ENCODE measurements around the gene SELENOH.
A peak's percentile ranks its signal among the peaks of the same experiment; 100 is the strongest.
"Not testable (repeated sequence)": the region's sequence is repeated elsewhere in the genome, so short reads cannot be mapped to it uniquely, and the experiment has no call there.

The SELENOH gene

DNA sequence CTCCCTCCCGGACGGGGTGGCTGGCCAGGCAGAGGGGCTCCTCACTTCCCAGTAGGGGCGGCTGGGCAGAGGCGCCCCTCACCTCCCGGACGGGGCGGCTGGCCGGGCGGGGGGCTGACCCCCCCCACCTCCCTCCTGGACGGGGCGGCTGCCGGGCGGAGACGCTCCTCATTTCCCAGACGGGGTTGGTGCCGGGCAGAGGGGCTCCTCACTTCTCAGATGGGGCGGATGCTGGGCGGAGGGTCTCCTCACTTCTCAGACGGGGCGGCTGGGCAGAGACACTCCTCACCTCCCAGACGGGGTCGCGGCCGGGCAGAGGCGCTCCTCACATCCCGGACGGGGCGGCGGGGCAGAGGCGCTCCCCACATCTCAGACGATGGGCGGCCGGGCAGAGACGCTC, 24.6 kb upstream of the SELENOH start:
- not testable (repeated sequence) for H3K36me3 ChIP-seq (ENCODE audit: control insufficient read depth, insufficient read depth, low read length); H3K4me3 ChIP-seq (ENCODE audit: low read length); H3K4me1 ChIP-seq (ENCODE audit: control insufficient read depth, insufficient read depth, low read length); H3K9ac ChIP-seq (ENCODE audit: low read length); H3K27me3 ChIP-seq (ENCODE audit: control insufficient read depth, insufficient read depth, low read length); H3K9me3 ChIP-seq (ENCODE audit: control insufficient read depth, low read length)

DNA sequence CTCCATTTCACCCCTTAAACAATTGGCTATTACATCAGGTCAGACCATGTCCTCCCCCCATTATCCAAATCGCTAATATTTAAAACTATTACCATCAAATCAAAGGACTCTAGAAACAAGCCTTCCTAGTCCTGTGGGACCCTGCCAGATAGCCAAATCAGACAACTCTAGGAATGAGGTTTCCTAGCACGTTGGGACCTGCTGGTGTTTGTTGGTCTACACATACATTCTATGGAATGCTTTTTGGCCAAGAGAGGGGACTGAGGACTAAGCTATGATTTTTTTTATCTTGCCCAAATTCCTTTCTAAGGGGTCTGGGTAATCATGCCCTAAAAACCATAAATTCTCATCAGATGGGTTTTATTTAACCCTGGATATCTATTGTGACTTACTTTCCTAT, 14.1 kb upstream of the SELENOH start:
- H3K36me3 ChIP-seq (ENCODE audit: control insufficient read depth, insufficient read depth, low read length) = no peaks in the 10 kb centered on the region
- no peak overlapping the region for H3K4me3 ChIP-seq (ENCODE audit: low read length)
- H3K9ac ChIP-seq (ENCODE audit: low read length) = no peak overlapping the region
- no peaks in the 10 kb centered on the region for H3K4me1 ChIP-seq (ENCODE audit: control insufficient read depth, insufficient read depth, low read length)
- H3K9me3 ChIP-seq (ENCODE audit: control insufficient read depth, low read length) = no peaks in the 10 kb centered on the region
- H3K27me3 ChIP-seq (ENCODE audit: control insufficient read depth, insufficient read depth, low read length) = no peaks in the 10 kb centered on the region

DNA sequence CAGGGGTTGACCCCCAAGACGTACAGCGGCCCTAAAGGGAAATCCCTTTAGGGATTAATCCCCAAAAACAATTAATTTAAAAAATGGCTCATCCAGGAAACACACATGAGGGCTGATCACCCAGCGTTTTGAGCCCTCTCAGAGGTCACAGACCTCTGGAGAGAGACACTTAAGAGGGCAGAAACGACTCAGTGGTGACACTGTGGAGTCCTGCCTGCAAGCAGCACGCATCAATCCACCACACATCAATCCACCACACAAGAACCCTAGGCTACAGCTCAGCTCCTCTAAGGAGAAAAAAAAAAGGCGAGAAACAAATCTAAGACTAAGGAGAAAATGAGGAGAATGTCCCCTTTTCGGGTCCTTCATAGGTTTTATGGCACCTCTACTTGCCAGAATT, 12.5 kb upstream of the SELENOH start:
- no peaks in the 10 kb centered on the region for H3K4me1 ChIP-seq (ENCODE audit: control insufficient read depth, insufficient read depth, low read length)
- H3K36me3 ChIP-seq (ENCODE audit: control insufficient read depth, insufficient read depth, low read length) = no peaks in the 10 kb centered on the region
- H3K4me3 ChIP-seq (ENCODE audit: low read length) = no peak overlapping the region
- H3K9me3 ChIP-seq (ENCODE audit: control insufficient read depth, low read length) = no peaks in the 10 kb centered on the region
- no peaks in the 10 kb centered on the region for H3K27me3 ChIP-seq (ENCODE audit: control insufficient read depth, insufficient read depth, low read length)
- no peak overlapping the region for H3K9ac ChIP-seq (ENCODE audit: low read length)

DNA sequence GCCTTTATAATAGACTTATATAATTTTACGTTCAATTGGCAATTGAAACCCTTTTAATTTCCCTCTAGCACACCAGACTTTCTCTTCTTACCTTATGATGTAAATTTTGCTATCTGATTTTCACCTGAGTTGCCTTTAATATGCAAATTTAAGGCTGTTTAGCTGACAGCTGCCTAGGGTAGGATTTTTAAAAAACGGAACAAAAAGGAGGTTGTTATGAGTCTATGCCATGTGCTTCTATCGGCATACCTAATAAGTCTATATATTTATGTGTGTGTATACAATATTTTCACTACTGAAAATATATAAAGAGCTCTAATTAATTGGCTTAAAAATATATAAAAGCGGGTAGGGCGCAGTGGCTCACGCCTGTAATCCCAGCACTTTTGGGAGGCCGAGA, 11.8 kb upstream of the SELENOH start:
- Histone ChIP-seq H3K27me3 (ENCODE audit: control insufficient read depth, insufficient read depth, low read length) (no peaks in the 10 kb centered on the region), H3K4me3 (ENCODE audit: low read length) (no peak overlapping the region), H3K36me3 (ENCODE audit: control insufficient read depth, insufficient read depth, low read length) (no peaks in the 10 kb centered on the region), H3K9me3 (ENCODE audit: control insufficient read depth, low read length) (no peaks in the 10 kb centered on the region), H3K9ac (ENCODE audit: low read length) (no peak overlapping the region), H3K4me1 (ENCODE audit: control insufficient read depth, insufficient read depth, low read length) (no peaks in the 10 kb centered on the region)

DNA sequence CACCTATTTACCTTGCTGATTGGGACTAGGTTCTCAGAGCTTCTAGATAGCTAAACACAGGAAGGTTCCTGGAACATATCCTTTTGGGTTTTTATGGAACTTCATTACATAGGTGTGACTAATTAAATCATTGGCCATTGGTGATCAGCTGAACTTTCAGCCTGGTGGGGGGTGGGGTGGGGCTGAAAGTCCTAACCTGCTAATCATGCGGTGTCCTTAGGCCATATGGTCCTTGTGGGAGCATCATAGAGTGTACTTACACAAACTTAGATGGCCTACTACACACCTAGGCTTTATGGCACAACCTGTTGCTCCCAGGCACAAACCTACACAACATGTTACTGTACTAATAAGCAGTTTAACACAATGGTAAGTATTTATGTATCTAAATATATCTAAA, 8.6 kb upstream of the SELENOH start:
- no peak overlapping the region for H3K4me3 ChIP-seq (ENCODE audit: low read length)
- H3K9me3 ChIP-seq (ENCODE audit: control insufficient read depth, low read length) = no peaks in the 10 kb centered on the region
- peaks cover 13% of the 10 kb centered on the region for H3K4me1 ChIP-seq (ENCODE audit: control insufficient read depth, insufficient read depth, low read length)
- no peaks in the 10 kb centered on the region for H3K27me3 ChIP-seq (ENCODE audit: control insufficient read depth, insufficient read depth, low read length)
- H3K9ac ChIP-seq (ENCODE audit: low read length) = no peak overlapping the region
- H3K36me3 ChIP-seq (ENCODE audit: control insufficient read depth, insufficient read depth, low read length) = no peaks in the 10 kb centered on the region

DNA sequence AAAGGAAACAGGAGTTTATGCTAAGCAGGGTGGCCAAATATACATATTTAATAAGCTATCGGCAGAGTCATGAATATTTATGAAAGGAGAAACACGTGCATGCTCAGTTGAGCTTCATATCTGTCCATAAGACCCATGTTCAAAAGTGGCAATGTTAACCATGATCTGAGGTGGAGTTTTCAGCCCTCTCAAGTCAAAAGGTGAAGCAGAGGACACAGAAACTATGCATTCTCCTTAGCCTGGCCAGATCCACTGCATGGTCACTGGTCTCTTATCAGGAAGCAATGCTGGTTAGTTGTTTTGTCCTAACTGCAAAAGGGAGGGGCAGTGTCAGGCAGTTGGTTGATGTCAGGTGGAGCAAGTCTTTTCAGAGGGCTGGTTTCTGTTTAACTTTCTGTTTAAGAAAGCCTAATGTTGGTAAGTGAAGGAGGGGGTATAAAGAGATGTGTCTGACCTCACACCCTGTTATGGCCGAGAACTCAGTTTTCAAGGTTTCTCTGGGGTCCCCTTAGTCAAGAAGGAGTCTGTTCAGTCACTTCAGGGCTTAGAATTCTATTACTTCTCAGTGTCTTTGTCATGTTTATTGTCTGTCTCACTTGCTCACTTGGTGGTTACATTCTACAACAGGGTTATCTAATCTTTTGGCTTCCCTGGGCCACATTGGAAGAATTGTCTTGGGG, 5.5 kb upstream of the SELENOH start:
- no peaks in the 10 kb centered on the region for H3K36me3 ChIP-seq (ENCODE audit: control insufficient read depth, insufficient read depth, low read length)
- H3K4me3 ChIP-seq (ENCODE audit: low read length) = no peak overlapping the region
- H3K4me1 ChIP-seq (ENCODE audit: control insufficient read depth, insufficient read depth, low read length) = peaks cover 15% of the 10 kb centered on the region
- H3K9ac ChIP-seq (ENCODE audit: low read length) = peak overlapping the region; percentile 22
- no peaks in the 10 kb centered on the region for H3K27me3 ChIP-seq (ENCODE audit: control insufficient read depth, insufficient read depth, low read length)
- no peaks in the 10 kb centered on the region for H3K9me3 ChIP-seq (ENCODE audit: control insufficient read depth, low read length)

DNA sequence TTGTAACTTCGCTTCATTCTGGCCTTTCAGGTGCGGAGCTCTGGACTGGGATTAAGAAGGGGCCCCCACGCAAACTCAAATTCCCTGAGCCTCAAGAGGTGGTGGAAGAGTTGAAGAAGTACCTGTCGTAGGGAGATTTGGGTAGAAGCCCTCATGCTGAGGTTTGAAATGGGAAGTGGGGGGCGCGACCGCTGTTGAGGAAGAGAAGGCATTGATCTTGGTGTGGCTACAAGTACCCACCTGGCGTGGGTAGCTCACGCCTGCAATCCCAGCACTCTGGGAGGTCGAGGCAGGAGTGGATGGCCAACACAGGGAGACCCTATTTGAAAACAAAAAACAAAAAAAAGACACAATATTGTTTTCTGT, 779 bp downstream of the SELENOH start:
- Histone ChIP-seq H3K4me1 (ENCODE audit: control insufficient read depth, insufficient read depth, low read length) (peaks cover 13% of the 10 kb centered on the region), H3K36me3 (ENCODE audit: control insufficient read depth, insufficient read depth, low read length) (peaks cover 8% of the 10 kb centered on the region), H3K27me3 (ENCODE audit: control insufficient read depth, insufficient read depth, low read length) (no peaks in the 10 kb centered on the region), H3K4me3 (ENCODE audit: low read length) (peak overlapping the region; percentile 72), H3K9ac (ENCODE audit: low read length) (peak overlapping the region; percentile 93), H3K9me3 (ENCODE audit: control insufficient read depth, low read length) (no peaks in the 10 kb centered on the region)

DNA sequence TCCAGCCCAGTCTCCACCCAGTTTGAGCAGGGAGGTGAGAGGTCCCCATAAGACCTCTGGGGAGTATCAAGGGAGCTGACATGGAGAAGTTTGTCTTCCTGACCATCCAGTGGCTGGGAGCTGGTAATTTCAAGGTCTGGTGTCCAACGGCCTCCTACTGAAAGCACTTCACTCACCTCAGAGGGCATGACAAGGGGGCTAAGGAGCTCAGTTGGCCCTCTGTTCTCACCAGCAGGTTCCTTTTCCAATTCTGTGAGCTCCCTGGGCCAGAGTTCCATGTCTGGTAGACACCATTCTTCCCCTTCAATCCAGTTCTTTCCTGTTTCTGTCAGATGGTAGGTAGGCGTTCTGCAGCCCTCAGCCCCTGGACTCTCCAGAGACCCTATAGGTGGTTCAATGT, 3.1 kb downstream of the SELENOH start:
- peaks cover 8% of the 10 kb centered on the region for H3K36me3 ChIP-seq (ENCODE audit: control insufficient read depth, insufficient read depth, low read length)
- H3K4me3 ChIP-seq (ENCODE audit: low read length) = no peak overlapping the region
- peaks cover 13% of the 10 kb centered on the region for H3K4me1 ChIP-seq (ENCODE audit: control insufficient read depth, insufficient read depth, low read length)
- no peaks in the 10 kb centered on the region for H3K27me3 ChIP-seq (ENCODE audit: control insufficient read depth, insufficient read depth, low read length)
- no peak overlapping the region for H3K9ac ChIP-seq (ENCODE audit: low read length)
- no peaks in the 10 kb centered on the region for H3K9me3 ChIP-seq (ENCODE audit: control insufficient read depth, low read length)

DNA sequence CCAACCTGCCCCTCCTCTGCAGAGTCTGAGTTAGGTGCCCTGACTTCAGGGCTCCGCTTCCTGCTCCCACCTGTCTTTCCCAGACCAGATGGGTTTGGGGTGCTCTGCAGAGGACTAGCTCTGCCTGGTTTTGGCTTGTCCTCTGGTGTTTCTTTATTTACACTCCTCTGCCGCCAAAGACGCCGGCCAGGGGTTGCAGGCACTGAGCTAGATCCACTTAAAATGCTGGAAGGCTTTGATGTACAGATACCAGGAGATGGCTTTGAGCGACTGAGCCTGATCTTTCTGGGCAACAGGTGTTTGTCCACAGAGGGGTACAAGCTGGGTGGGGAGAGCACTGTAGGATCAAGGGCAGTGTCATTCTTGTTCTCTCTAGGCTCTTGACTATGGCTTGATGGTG, 3.9 kb downstream of the SELENOH start:
- Histone ChIP-seq H3K4me1 (ENCODE audit: control insufficient read depth, insufficient read depth, low read length) (peaks cover 13% of the 10 kb centered on the region), H3K9me3 (ENCODE audit: control insufficient read depth, low read length) (no peaks in the 10 kb centered on the region), H3K9ac (ENCODE audit: low read length) (no peak overlapping the region), H3K4me3 (ENCODE audit: low read length) (no peak overlapping the region), H3K27me3 (ENCODE audit: control insufficient read depth, insufficient read depth, low read length) (no peaks in the 10 kb centered on the region), H3K36me3 (ENCODE audit: control insufficient read depth, insufficient read depth, low read length) (peaks cover 8% of the 10 kb centered on the region)

DNA sequence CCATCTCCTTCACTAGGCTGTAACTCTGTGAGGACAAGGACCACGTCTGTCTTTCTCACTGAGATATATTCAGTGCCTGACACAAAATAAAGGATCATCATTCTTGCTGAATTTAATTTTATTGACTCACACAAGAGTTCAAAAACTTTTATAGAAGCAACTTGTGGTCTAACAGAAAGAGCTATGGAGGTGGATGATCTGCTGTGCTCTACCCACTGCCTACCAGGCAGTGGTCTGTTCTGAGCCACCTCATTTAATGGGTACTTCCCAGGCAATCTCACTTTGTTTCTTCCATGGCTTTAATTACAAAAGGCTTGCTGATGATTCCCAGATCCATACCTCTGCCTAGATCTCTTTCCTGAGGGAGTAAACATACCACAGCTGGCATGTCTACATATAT, 5.6 kb downstream of the SELENOH start:
- H3K36me3 ChIP-seq (ENCODE audit: control insufficient read depth, insufficient read depth, low read length) = peaks cover 8% of the 10 kb centered on the region
- H3K9ac ChIP-seq (ENCODE audit: low read length) = no peak overlapping the region
- no peaks in the 10 kb centered on the region for H3K27me3 ChIP-seq (ENCODE audit: control insufficient read depth, insufficient read depth, low read length)
- H3K9me3 ChIP-seq (ENCODE audit: control insufficient read depth, low read length) = no peaks in the 10 kb centered on the region
- no peak overlapping the region for H3K4me3 ChIP-seq (ENCODE audit: low read length)
- peaks cover 18% of the 10 kb centered on the region for H3K4me1 ChIP-seq (ENCODE audit: control insufficient read depth, insufficient read depth, low read length)

DNA sequence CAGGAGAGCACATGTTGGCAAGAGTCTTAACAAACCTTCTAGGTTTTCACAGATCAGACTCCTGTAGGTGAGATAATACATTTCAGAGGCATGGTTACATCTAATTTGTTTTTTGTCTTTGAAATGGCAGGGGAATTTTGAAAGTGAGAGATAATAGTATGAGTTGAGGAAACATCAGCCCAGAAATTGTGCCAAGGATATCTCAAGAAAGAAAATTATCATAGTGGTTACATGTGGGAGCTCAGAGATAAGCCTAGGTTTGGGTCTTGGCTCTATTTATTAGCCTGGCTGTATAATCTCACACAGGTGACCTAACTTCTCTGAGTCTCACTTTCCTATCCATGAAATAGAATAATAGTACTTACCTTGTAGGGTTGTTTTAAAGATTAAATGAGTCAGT, 9.9 kb downstream of the SELENOH start:
- Histone ChIP-seq H3K4me3 (ENCODE audit: low read length) (no peak overlapping the region), H3K9ac (ENCODE audit: low read length) (no peak overlapping the region), H3K27me3 (ENCODE audit: control insufficient read depth, insufficient read depth, low read length) (no peaks in the 10 kb centered on the region), H3K36me3 (ENCODE audit: control insufficient read depth, insufficient read depth, low read length) (no peaks in the 10 kb centered on the region), H3K4me1 (ENCODE audit: control insufficient read depth, insufficient read depth, low read length) (peaks cover 12% of the 10 kb centered on the region), H3K9me3 (ENCODE audit: control insufficient read depth, low read length) (no peaks in the 10 kb centered on the region)

DNA sequence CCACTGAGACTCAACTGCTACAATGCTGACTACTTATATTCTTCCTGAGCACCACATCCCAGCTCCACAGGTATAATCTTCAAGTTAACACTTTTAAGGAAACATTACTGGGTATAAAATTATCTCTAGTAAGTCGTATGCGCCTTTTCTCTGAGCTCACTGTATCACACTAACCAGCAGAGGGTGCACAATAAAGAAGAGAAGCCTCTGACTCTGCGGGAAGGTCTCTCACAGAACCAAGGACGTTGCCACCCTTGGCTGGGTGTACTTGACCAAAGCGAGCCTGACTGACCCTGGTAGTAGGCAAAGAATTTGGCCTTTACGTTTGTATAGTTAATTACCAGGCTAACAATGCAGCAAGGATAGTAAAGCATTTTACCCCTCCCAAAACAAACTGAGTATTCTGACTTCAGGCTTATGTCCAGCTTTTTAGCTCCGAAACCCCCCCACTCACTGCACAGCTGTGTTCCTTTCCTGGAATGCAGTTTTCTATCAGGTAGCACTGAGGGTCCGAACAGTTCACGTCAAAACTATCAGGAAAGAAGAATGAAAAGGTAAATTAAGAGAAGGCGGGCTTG, 10.5 kb downstream of the SELENOH start, which contains the start of gene BTBD18:
TSS of gene BTBD18 (minus strand) at position 144 of the 578 bp plus-strand sequence. CDS start 631 bp downstream, outside the sequence.
- peaks cover 12% of the 10 kb centered on the region for H3K4me1 ChIP-seq (ENCODE audit: control insufficient read depth, insufficient read depth, low read length)
- no peaks in the 10 kb centered on the region for H3K36me3 ChIP-seq (ENCODE audit: control insufficient read depth, insufficient read depth, low read length)
- H3K4me3 ChIP-seq (ENCODE audit: low read length) = no peak within 1 kb of the TSS
- H3K9ac ChIP-seq (ENCODE audit: low read length) = no peak within 1 kb of the TSS
- no peaks in the 10 kb centered on the region for H3K27me3 ChIP-seq (ENCODE audit: control insufficient read depth, insufficient read depth, low read length)
- H3K9me3 ChIP-seq (ENCODE audit: control insufficient read depth, low read length) = no peaks in the 10 kb centered on the region

DNA sequence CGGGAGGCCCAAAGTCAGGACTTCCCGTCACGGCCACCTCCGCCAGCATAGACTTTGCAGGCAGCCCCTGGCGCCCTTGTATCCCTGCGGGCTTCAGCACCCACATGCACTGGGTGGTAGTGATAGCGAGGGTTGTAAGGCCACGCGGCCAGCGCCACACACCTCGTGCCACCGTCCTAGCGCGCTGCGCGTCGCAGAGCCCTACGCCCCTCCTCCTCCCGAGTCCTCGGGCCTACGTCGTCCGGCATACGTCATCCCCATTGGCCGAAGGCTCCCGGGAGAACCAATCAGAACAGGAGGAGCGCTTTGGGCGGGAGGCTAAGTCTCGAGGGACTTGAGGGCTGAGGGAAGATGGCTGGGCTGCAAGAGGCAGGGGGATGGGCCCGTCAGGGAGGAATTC, 11.7 kb downstream of the SELENOH start:
- no peak overlapping the region for H3K4me3 ChIP-seq (ENCODE audit: low read length)
- H3K9me3 ChIP-seq (ENCODE audit: control insufficient read depth, low read length) = no peaks in the 10 kb centered on the region
- no peaks in the 10 kb centered on the region for H3K27me3 ChIP-seq (ENCODE audit: control insufficient read depth, insufficient read depth, low read length)
- H3K36me3 ChIP-seq (ENCODE audit: control insufficient read depth, insufficient read depth, low read length) = no peaks in the 10 kb centered on the region
- H3K4me1 ChIP-seq (ENCODE audit: control insufficient read depth, insufficient read depth, low read length) = peaks cover 18% of the 10 kb centered on the region
- no peak overlapping the region for H3K9ac ChIP-seq (ENCODE audit: low read length)

Data from mucosa of stomach (tissue), 1 donor.